GM12865 (cell line): ENCODE results near the gene CDH13.

ENCODE experiments used
- DNase-seq: peaks from one replicate; pipeline ENCODE4 v3.0.0; 2010; ENCODE audit warnings: low read depth
- H3K4me3 ChIP-seq: 2 replicates; pipeline ENCODE4 v1.5.1; 2011; ENCODE audit warnings: mild to moderate bottlenecking, low read depth, low read length, control low read depth
- TF ChIP-seq, protein P1 (sequence below): IDR thresholded peaks from 2 replicates; pipeline ENCODE4 v1.5.1; 2011; ENCODE audit warnings: low read length, control low read depth, low read depth, inconsistent platforms; ENCODE audit not compliant: insufficient read depth; ENCODE audit errors: missing control alignments

CDH13 gene

DNA sequence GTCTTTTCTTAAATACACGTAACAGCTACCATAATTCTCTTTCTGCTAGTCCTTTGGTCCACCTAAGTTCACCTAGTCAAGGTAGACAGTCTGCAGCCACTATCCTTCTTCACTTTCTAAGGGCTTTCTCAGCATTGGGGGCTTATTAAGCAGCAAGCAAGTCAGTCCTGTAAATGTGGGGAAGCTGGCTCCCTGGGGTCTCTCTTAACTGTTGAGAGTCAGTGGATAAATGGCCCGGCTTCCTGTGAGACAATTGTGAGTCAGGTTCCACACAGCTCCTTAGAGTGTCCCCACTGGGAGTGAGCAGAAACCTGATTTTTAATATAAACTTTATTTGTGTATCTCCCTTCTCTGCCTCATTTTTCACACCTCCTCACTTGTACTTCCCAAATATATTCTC lies 132.1 kb downstream of the CDH13 start:
- TF ChIP-seq, protein P1, sequence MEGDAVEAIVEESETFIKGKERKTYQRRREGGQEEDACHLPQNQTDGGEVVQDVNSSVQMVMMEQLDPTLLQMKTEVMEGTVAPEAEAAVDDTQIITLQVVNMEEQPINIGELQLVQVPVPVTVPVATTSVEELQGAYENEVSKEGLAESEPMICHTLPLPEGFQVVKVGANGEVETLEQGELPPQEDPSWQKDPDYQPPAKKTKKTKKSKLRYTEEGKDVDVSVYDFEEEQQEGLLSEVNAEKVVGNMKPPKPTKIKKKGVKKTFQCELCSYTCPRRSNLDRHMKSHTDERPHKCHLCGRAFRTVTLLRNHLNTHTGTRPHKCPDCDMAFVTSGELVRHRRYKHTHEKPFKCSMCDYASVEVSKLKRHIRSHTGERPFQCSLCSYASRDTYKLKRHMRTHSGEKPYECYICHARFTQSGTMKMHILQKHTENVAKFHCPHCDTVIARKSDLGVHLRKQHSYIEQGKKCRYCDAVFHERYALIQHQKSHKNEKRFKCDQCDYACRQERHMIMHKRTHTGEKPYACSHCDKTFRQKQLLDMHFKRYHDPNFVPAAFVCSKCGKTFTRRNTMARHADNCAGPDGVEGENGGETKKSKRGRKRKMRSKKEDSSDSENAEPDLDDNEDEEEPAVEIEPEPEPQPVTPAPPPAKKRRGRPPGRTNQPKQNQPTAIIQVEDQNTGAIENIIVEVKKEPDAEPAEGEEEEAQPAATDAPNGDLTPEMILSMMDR: no peak
- H3K4me3 ChIP-seq: no peak overlapping the region
- no peak for DNase-seq

DNA sequence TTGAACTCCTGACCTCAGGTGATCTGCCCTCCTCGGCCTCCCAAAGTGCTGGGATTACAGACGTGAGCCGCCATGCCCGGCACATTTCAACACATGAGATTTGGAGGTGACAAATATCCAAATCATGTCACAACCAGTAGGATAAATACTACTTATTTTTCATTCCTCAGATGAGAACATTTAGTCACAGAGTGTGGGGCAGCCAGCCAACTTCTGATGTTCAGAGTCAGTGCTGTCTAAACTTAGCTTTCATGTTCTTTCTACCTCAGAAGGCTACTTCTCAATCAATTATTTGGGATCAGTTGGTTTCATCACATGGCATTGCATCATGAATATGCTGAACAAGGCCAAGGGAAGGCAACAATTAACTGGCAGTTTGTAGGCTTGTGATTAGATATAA lies 134.5 kb downstream of the CDH13 start:
- no peak for DNase-seq
- no peak overlapping the region for H3K4me3 ChIP-seq

DNA sequence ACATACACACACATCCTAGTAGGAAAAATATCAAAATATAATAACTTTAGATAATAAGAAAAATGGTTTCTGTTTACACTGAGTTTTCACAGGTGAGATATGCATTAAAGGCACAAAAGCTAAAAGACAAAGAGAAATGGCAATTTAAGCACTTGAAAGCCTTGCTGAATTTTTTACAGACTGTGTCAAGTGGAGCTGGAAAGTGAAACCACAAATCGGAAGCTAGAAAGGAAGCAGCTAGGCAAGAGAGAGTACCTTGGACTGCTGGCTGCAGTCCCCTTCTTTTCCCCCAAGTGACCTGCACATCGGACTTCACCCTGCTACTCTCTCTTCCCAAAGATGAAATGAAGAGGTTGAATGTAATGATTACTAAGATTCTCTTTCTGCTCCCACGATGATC lies 135.1 kb downstream of the CDH13 start:
- TF ChIP-seq, protein P1: no peak
- H3K4me3 ChIP-seq: no peak overlapping the region
- no peak for DNase-seq

More for the DNA sequence above, 134.5 kb downstream of the CDH13 start:
- TF ChIP-seq, protein P1: no peak

DNA sequence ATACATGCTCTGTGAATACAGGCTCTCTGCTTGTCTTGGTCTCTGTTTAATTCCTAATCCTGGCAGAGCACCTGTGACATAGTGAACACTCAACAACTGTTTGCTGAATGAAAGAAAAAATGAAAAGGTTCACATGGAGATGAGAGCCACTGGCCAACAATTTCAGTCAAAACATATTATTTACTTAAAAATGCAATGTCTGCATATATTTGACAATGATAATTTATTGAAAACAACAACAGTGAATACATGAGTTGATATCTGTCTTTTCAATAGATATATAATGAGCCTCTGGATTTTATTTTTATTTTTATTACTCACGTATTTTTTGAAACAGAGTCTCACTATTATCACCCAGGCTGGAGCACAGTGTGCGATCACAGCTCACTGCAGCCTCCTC lies 136.6 kb downstream of the CDH13 start:
- H3K4me3 ChIP-seq: no peak overlapping the region
- no peak for DNase-seq
- TF ChIP-seq, protein P1: no peak

DNA sequence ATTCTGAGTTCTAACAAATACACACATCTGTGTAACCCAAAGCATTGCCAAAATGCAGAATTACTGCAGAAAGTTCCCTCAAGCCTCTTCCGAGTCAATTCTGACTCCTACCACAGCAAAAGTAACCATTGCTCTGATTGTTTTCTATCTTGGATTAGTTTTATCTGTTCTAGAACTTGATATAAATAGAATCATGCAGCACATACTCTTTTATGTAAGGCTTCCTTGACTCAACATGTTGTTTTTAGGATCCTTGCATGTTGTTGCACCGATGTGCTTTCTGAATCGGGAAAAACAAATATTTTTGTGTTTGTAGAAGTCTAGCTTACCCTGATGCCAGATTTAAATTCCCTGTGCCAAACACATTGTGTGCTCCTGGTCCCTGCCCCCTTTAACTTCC lies 140.4 kb downstream of the CDH13 start:
- no peak overlapping the region for H3K4me3 ChIP-seq
- TF ChIP-seq, protein P1: no peak
- no peak for DNase-seq

DNA sequence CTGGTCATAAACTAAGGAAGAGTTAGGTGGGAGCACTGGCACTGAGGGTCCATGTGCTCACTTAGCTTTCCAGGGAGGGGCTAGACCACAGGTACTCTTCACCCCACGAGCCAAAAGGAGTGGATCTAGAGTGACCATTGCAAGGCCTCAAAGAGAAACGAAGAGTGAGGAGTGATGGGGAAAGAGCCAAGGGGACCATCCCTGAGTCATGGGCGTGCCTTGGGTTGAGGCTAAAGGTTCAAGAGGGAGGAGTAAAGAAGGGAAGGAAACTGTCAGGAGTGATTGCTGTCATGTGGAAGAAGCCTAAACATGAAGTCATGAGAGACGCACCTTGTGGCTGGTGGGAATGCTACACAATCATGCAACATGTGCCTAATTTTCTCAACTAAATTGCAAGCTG lies 141.0 kb downstream of the CDH13 start:
- TF ChIP-seq, protein P1: no peak
- no peak for DNase-seq
- no peak overlapping the region for H3K4me3 ChIP-seq

DNA sequence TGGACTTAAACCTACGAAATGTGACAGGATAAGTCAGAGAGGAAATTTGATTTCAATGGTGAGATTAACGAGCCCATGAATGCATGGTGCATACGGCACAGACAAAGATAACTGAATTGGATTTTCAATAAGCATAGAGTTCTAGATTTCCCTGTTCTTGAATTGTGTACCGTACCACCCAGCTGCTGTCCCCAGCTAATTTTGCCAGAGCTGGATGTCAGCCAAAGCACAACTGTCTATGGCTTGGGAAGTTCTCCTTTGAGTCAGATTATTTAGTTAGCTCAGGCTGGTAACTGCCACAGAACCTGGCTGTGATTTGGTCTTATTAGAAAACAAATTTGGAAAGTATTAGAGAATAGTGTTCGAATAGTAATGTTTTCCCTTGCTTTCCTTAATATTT lies 143.1 kb downstream of the CDH13 start:
- TF ChIP-seq, protein P1: no peak
- no peak for DNase-seq
- no peak overlapping the region for H3K4me3 ChIP-seq
